Measurements from ENCODE around the gene FRMD5. TPM values are rescaled to one million over a fixed set of nuclear protein-coding genes. Genes with fewer than 3 reads are reported as not detected.
A peak's percentile ranks its signal among the peaks of the same experiment; 100 is the strongest.

The FRMD5 gene
- total and polyA plus RNA-seq, 5 donors = 20.8 to 88.6 (median 44.6) TPM

- Histone ChIP-seq H3K9me3 (ENCODE audit: control insufficient read depth, low read length) (no peaks in the 10 kb centered on the region), H3K27me3 (ENCODE audit: control insufficient read depth, insufficient read depth) (no peaks in the 10 kb centered on the region), H3K4me1 (ENCODE audit: control insufficient read depth, insufficient read depth, low read length) (peaks cover 13% of the 10 kb centered on the region), H3K4me3 (ENCODE audit: low read length) (no peak overlapping the region), H3K27ac (ENCODE audit: low read length) (peak overlapping the region; percentile 91)
- peak in 1 of 2 donors; percentile 15 for ATAC-seq
- intact Hi-C loops (cut with DNase I) = no loop called here
- DNase-seq = no peak
- 37% methylated on average over 5 of the region's 5 CpGs for WGBS
These were observed 299.5 kb downstream of the FRMD5 start for GRCh38 chr15:43895586-43895985.

GRCh38 chr15:43893956-43894355 is 301.1 kb downstream of the FRMD5 start:
- Histone ChIP-seq H3K4me3 (ENCODE audit: low read length) (no peak overlapping the region), H3K27me3 (ENCODE audit: control insufficient read depth, insufficient read depth) (no peaks in the 10 kb centered on the region), H3K4me1 (ENCODE audit: control insufficient read depth, insufficient read depth, low read length) (peaks cover 7% of the 10 kb centered on the region), H3K9me3 (ENCODE audit: control insufficient read depth, low read length) (no peaks in the 10 kb centered on the region), H3K27ac (ENCODE audit: low read length) (peak overlapping the region; percentile 90)
- 47% methylated on average over 1 of the region's 1 CpG for WGBS
- intact Hi-C loops (cut with DNase I) = no loop called here
- DNase-seq (peak; percentile 39 to 76 (median 67)), ATAC-seq (peak; percentile 88 to 92)

- DNase-seq (no peak), ATAC-seq (no peak)
- Histone ChIP-seq H3K4me1 (ENCODE audit: control insufficient read depth, insufficient read depth, low read length) (peaks cover 3% of the 10 kb centered on the region), H3K27me3 (ENCODE audit: control insufficient read depth, insufficient read depth) (no peaks in the 10 kb centered on the region), H3K27ac (ENCODE audit: low read length) (no peak overlapping the region), H3K4me3 (ENCODE audit: low read length) (no peak overlapping the region), H3K9me3 (ENCODE audit: control insufficient read depth, low read length) (no peaks in the 10 kb centered on the region)
- 94% methylated on average over 3 of the region's 3 CpGs for WGBS
- intact Hi-C loops (cut with DNase I) = no loop called here
These were observed 306.0 kb downstream of the FRMD5 start for GRCh38 chr15:43889042-43889441.

GRCh38 chr15:43887901-43888300 is 307.2 kb downstream of the FRMD5 start:
- DNase-seq (no peak), ATAC-seq (no peak)
- 84% methylated on average over 5 of the region's 5 CpGs for WGBS
- H3K27me3 ChIP-seq (ENCODE audit: control insufficient read depth, insufficient read depth) = no peaks in the 10 kb centered on the region
- intact Hi-C loops (cut with DNase I) = no loop called here
- no peaks in the 10 kb centered on the region for H3K4me1 ChIP-seq (ENCODE audit: control insufficient read depth, insufficient read depth, low read length)
- no peak overlapping the region for H3K27ac ChIP-seq (ENCODE audit: low read length)
- H3K9me3 ChIP-seq (ENCODE audit: control insufficient read depth, low read length) = no peaks in the 10 kb centered on the region
- no peak overlapping the region for H3K4me3 ChIP-seq (ENCODE audit: low read length)

- Histone ChIP-seq H3K9me3 (ENCODE audit: control insufficient read depth, low read length) (no peaks in the 10 kb centered on the region), H3K27ac (ENCODE audit: low read length) (no peak overlapping the region), H3K27me3 (ENCODE audit: control insufficient read depth, insufficient read depth) (no peaks in the 10 kb centered on the region), H3K4me3 (ENCODE audit: low read length) (no peak overlapping the region), H3K4me1 (ENCODE audit: control insufficient read depth, insufficient read depth, low read length) (no peaks in the 10 kb centered on the region)
- 69% methylated on average over 4 of the region's 4 CpGs for WGBS
- DNase-seq (no peak), ATAC-seq (peak in 1 of 2 donors; percentile 29)
- intact Hi-C loops (cut with DNase I) = no loop called here
These were observed 308.5 kb downstream of the FRMD5 start for GRCh38 chr15:43886558-43886957.

GRCh38 chr15:43883571-43883970 is 311.5 kb downstream of the FRMD5 start:
- no peak overlapping the region for H3K27ac ChIP-seq (ENCODE audit: low read length)
- intact Hi-C loops (cut with DNase I) = no loop called here
- no peak overlapping the region for H3K4me3 ChIP-seq (ENCODE audit: low read length)
- no peak for ATAC-seq
- H3K27me3 ChIP-seq (ENCODE audit: control insufficient read depth, insufficient read depth) = no peaks in the 10 kb centered on the region
- WGBS = 97% methylated on average over 3 of the region's 3 CpGs
- H3K4me1 ChIP-seq (ENCODE audit: control insufficient read depth, insufficient read depth, low read length) = peaks cover 6% of the 10 kb centered on the region
- no peaks in the 10 kb centered on the region for H3K9me3 ChIP-seq (ENCODE audit: control insufficient read depth, low read length)
- no peak for DNase-seq

- DNase-seq (no peak), ATAC-seq (no peak)
- H3K27me3 ChIP-seq (ENCODE audit: control insufficient read depth, insufficient read depth) = no peaks in the 10 kb centered on the region
- 84% methylated on average over 7 of the region's 7 CpGs for WGBS
- H3K27ac ChIP-seq (ENCODE audit: low read length) = peak overlapping the region; percentile 83
- no peaks in the 10 kb centered on the region for H3K9me3 ChIP-seq (ENCODE audit: control insufficient read depth, low read length)
- intact Hi-C loops (cut with DNase I) = no loop called here
- peaks cover 6% of the 10 kb centered on the region for H3K4me1 ChIP-seq (ENCODE audit: control insufficient read depth, insufficient read depth, low read length)
- no peak overlapping the region for H3K4me3 ChIP-seq (ENCODE audit: low read length)
These were observed 313.1 kb downstream of the FRMD5 start for GRCh38 chr15:43881944-43882343.

GRCh38 chr15:43881245-43881644 is 313.8 kb downstream of the FRMD5 start:
- Histone ChIP-seq H3K4me1 (ENCODE audit: control insufficient read depth, insufficient read depth, low read length) (peaks cover 6% of the 10 kb centered on the region), H3K9me3 (ENCODE audit: control insufficient read depth, low read length) (no peaks in the 10 kb centered on the region), H3K27me3 (ENCODE audit: control insufficient read depth, insufficient read depth) (no peaks in the 10 kb centered on the region), H3K4me3 (ENCODE audit: low read length) (no peak overlapping the region), H3K27ac (ENCODE audit: low read length) (peak overlapping the region; percentile 83)
- 80% methylated on average over 4 of the region's 4 CpGs for WGBS
- intact Hi-C loops (cut with DNase I) = no loop called here
- ATAC-seq = no peak
- DNase-seq = no peak

- H3K4me1 ChIP-seq (ENCODE audit: control insufficient read depth, insufficient read depth, low read length) = peaks cover 6% of the 10 kb centered on the region
- H3K9me3 ChIP-seq (ENCODE audit: control insufficient read depth, low read length) = no peaks in the 10 kb centered on the region
- H3K27me3 ChIP-seq (ENCODE audit: control insufficient read depth, insufficient read depth) = no peaks in the 10 kb centered on the region
- H3K4me3 ChIP-seq (ENCODE audit: low read length) = no peak overlapping the region
- intact Hi-C loops (cut with DNase I) = no loop called here
- peak; percentile 5 to 17 for ATAC-seq
- no peak for DNase-seq
- 77% methylated on average over 5 of the region's 5 CpGs for WGBS
- peak overlapping the region; percentile 83 for H3K27ac ChIP-seq (ENCODE audit: low read length)
These were observed 314.5 kb downstream of the FRMD5 start for GRCh38 chr15:43880406-43881194.

- Histone ChIP-seq H3K27ac (ENCODE audit: low read length) (peak overlapping the region; percentile 83), H3K9me3 (ENCODE audit: control insufficient read depth, low read length) (no peaks in the 10 kb centered on the region), H3K27me3 (ENCODE audit: control insufficient read depth, insufficient read depth) (no peaks in the 10 kb centered on the region), H3K4me3 (ENCODE audit: low read length) (peak overlapping the region; percentile 22), H3K4me1 (ENCODE audit: control insufficient read depth, insufficient read depth, low read length) (peaks cover 6% of the 10 kb centered on the region)
- ATAC-seq (peak; percentile 79), DNase-seq (peak in 2 of 3 donors; percentile 53 to 65)
- intact Hi-C loops (cut with DNase I) = no loop called here
- 71% methylated on average over 15 of the region's 15 CpGs for WGBS
These were observed 315.4 kb downstream of the FRMD5 start for GRCh38 chr15:43879386-43880355.

GRCh38 chr15:43878446-43878845 is 316.6 kb downstream of the FRMD5 start:
- DNase-seq (no peak), ATAC-seq (peak in 1 of 2 donors; percentile 9)
- WGBS = 72% methylated on average over 2 of the region's 2 CpGs
- H3K4me1 ChIP-seq (ENCODE audit: control insufficient read depth, insufficient read depth, low read length) = peaks cover 6% of the 10 kb centered on the region
- no peaks in the 10 kb centered on the region for H3K27me3 ChIP-seq (ENCODE audit: control insufficient read depth, insufficient read depth)
- peak overlapping the region; percentile 22 for H3K4me3 ChIP-seq (ENCODE audit: low read length)
- no peaks in the 10 kb centered on the region for H3K9me3 ChIP-seq (ENCODE audit: control insufficient read depth, low read length)
- intact Hi-C loops (cut with DNase I) = no loop called here
- H3K27ac ChIP-seq (ENCODE audit: low read length) = peak overlapping the region; percentile 80

Measured in right cardiac atrium (tissue), 5 donors.